NOMO-1 treated with dmso at 0.1 percent for 144 hours (cell line): ENCODE data around the gene RELT.

Experiments used
- DNase-seq: peaks from one replicate; lab custom pipeline; 2025; ENCODE audit not compliant: unreplicated experiment; lab: John Stamatoyannopoulos, UW

The RELT gene

DNA sequence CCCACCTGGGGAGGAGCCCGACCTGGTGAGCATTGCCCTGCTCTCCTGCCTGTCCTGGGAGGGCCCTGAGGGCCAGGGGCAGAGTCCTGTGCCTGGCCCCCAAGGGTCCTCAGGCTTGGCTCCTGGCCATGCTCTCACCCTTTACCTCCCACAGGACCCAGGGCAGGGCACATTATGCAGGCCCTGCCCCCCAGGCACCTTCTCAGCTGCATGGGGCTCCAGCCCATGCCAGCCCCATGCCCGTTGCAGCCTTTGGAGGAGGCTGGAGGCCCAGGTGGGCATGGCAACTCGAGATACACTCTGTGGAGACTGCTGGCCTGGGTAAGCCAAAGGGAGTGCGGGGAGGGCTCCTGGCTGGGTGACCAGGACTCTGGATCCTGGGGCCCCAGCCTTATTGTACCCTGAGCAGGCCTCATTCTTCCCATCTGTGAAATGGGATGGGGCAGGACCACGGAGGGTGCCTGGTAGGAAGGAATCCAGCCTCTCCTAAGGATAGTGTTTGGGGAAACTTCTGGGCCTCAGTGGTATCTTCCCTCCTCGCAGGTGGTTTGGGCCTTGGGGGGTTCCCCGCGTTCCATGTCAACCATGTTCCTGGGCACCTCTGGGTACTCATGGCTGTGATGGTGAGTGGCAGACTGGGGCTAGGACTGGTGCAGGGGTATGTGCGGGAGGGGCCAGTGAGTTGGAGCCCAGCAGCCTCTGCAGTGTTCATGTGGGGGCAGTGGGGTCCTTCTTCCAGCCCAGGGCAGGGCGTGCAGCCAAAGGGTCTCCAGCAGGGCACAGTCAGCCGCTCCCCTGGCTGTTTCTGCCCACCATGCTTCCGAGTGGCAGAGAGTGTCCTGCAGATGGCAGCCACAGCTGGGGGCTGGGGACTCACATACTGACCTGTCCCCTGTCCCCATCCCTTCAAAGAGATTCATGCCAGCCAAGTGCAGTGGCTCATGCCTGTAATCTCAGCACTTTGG lies 14.7 kb downstream of the RELT start:
- no peak for DNase-seq

DNA sequence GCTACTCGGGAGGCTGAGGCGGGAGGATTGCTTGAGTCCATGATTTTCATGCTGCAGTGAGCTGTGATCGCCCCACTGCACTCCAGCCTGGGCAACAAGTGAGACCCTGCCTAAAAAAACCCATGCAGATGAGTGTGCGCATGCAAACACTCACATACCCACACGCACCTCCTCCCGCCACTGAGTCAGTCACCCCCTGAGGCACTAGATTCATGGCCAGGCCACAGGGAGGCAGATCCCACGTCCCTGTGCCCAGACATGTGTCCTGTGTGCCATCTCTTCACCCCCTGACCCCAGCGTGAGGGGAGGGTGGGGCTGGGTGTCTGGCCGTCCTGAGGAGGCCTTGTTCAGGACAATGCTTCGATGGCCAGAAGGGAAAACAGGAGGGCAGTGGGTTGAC lies 15.5 kb downstream of the RELT start:
- DNase-seq, result no peak

DNA sequence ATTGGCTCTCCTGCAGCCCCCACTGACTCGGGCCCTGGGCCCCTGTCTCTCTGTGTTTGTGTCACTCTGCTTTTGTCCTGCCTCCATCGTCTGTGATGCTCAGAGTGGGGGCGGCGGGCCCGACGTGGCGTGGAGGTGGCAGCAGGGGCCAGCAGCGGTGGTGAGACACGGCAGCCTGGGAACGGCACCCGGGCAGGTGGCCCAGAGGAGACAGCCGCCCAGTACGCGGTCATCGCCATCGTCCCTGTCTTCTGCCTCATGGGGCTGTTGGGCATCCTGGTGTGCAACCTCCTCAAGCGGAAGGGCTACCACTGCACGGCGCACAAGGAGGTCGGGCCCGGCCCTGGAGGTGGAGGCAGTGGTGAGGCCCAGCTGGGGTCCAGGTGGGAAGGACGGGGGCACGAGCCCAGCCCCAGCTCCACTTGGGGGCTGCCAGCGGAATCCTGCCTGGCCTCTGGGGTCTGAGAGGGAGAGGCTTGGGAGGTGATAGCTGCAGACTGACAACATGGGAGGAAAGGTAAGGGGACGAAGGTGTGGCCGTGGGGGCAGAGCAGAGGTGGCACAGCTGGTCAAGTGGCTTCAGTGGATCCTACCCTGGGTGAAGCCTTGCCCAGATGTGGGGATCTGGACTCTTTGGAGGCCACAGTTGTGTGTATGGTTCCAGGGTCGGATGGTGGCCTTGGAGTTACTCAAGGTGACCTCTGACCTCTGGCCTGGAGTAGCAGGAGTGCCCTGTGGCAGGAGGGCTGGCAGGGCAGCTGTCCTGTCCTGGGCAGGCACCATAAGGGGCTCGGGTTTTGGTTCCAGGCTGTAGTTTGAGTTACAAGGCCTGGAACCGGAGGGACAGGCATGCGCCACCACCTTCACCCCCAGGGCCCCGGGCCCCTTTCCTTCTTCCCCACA lies 16.2 kb downstream of the RELT start:
- no peak for DNase-seq

DNA sequence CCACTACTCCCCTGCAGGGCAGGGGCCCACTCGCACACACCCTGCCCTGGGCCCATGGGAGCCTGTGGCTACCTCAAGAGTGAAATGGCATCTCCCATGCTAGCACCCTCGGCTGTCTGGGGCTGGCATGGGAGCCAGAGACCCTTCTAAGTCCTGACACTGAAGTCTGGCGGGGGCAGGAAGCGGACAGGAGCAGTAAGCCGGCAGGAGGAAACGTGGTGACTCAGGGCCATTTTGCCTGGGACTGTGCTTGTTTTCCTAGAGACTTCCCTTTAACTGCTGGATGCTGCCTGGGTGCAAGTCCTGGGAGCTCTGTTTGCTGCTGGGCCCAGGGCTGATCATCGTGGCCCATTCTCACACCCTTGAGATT lies 16.8 kb downstream of the RELT start:
- DNase-seq, result no peak

DNA sequence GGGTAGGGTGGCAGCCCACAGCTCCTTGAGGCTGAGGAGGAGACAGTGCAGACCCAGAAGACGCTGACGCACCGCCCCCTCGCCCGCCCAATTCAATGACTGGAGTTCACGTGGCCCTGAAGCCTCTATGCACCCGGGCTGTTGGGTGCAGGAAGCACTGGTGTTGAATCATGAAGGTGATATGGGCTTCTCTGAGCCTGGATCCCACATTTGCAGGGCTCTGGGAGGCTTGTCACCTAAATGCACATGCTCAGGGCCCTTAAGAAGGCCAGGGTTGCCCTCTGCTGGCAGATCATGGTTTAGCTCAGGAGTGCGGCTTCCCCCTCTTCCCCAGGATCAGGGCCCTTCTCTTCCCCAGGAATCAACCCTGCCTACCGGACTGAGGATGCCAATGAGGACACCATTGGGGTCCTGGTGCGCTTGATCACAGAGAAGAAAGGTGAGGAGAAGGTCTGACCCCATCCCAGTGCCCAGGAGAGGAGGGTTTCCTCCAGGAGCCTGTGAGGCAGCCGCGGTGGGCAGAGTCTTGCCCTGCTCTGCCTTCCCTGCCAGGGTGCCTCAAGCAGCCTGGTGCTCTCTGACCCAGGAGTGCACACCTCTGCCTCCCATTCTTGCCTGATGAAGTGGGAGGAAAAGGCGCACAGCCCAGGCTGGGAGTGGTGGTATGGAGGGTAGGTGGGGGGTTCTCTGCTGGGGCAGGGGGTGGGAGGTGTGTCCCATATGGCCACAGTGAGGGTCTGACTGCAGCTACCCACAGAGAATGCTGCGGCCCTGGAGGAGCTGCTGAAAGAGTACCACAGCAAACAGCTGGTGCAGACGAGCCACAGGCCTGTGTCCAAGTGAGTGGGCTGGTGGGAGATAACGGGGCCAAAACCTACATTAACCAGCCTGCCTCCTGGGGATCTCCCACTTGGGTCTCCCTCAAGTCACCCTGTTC lies 17.5 kb downstream of the RELT start:
- DNase-seq, result no peak

- no peak for DNase-seq
Observed at GRCh38 chr11:73394416-73395296, 18.5 kb downstream of the RELT start.

GRCh38 chr11:73395297-73396208 lies 19.4 kb downstream of the RELT start:
- no peak for DNase-seq

GRCh38 chr11:73396251-73396930 lies 20.2 kb downstream of the RELT start:
- no peak for DNase-seq

DNA sequence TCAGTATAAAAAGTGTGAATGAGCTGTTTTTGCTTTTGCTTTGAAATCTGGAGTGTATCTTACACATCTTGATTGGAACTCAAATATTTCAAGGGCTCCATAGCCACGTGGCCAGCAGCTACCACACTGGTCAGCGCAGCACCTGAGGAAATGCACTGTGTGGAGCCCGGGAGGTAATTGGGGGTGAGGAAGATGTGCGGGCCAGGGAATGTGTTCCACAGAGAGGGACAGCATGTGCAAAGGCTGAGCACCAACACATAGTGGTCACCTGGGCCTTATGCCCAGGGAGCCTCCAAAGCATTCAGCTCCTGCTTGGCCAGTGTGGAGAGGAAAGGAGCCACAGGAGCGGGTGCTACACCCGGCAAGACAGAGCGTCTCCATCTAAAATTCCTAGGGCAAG lies 20.8 kb downstream of the RELT start:
- DNase-seq, result no peak

- DNase-seq, result no peak
Observed at GRCh38 chr11:73397468-73398131, 21.4 kb downstream of the RELT start.

GRCh38 chr11:73398132-73398526 lies 21.9 kb downstream of the RELT start:
- no peak for DNase-seq

- no peak for DNase-seq
Observed at GRCh38 chr11:73398721-73399120, 22.5 kb downstream of the RELT start.

DNA sequence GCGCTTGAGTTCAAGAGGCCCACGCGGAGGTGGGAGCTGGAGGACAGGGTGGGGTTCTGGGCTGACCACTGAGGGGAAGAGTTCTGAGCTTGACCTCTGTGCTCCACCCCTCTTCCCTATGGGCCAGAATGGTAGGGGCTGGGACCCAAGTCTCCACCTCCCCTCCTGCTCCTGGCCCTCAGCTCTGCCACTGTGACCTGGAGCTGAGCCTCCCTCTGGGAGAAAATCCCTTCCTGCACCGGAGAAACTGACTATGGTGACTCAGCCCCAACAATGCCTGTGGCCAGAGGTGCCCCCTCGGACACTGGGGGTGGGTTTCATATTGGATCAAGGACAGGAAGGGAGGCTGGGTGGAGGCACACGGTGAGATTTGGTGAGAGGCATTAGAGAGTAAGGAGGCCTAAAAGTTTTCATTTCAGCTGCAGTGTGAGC lies 23.0 kb downstream of the RELT start:
- DNase-seq, result no peak

DNA sequence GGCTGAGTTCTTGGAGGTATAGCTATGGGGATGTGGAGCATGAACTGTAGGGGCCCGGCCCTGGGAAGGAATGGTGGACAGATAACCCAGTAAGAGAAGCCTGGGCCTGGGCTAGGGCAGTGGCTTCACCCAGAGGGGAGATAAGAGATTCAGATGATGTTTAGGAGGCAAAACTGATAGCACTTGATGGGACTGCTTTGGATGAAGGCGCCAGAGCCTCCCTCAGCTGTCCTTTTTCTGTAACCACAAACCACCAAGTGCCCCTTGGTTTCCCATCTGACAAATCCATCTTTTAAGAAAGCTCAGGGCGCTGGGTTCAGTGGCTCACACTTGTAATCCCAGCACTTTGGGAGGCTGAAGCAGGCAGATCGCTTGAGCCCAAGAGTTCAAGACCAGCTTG lies 23.4 kb downstream of the RELT start:
- no peak for DNase-seq

- no peak for DNase-seq
Observed at GRCh38 chr11:73400293-73400692, 24.1 kb downstream of the RELT start.

- DNase-seq, result no peak
Observed at GRCh38 chr11:73401217-73401923, 25.2 kb downstream of the RELT start.
